AG04449 (cell line): Measurements from ENCODE around the gene RACGAP1.

Source experiments
- CTCF ChIA-PET: fragments of 350-600 bp; formaldehyde crosslinking; extraction: SDS; loops from one replicate; lab custom pipeline; 2021; ENCODE audit warnings: antibody characterized with exemption; lab: Yijun Ruan, JAX
- POLR2A ChIA-PET: fragments of 400-600, 350-600 bp; formaldehyde crosslinking; extraction: SDS; loops from one replicate; lab custom pipeline; 2020; ENCODE audit warnings: antibody characterized with exemption, inconsistent platforms; lab: Yijun Ruan, JAX
- DNase-seq: peaks from one replicate; pipeline ENCODE4 v3.0.0-alpha.2; 2010; ENCODE audit warnings: low read depth, low spot score
- H3K4me3 ChIP-seq: 2 replicates; pipeline ENCODE4 v1.5.1; 2011; ENCODE audit warnings: low read depth, mild to moderate bottlenecking, control low read depth, low read length
- CTCF ChIP-seq: IDR thresholded peaks from one replicate; pipeline ENCODE4 v1.5.1; 2011; ENCODE audit warnings: mild to moderate bottlenecking, moderate library complexity, low read length, control low read depth, inconsistent platforms; ENCODE audit not compliant: insufficient read depth; ENCODE audit errors: missing control alignments

Gene RACGAP1

DNA sequence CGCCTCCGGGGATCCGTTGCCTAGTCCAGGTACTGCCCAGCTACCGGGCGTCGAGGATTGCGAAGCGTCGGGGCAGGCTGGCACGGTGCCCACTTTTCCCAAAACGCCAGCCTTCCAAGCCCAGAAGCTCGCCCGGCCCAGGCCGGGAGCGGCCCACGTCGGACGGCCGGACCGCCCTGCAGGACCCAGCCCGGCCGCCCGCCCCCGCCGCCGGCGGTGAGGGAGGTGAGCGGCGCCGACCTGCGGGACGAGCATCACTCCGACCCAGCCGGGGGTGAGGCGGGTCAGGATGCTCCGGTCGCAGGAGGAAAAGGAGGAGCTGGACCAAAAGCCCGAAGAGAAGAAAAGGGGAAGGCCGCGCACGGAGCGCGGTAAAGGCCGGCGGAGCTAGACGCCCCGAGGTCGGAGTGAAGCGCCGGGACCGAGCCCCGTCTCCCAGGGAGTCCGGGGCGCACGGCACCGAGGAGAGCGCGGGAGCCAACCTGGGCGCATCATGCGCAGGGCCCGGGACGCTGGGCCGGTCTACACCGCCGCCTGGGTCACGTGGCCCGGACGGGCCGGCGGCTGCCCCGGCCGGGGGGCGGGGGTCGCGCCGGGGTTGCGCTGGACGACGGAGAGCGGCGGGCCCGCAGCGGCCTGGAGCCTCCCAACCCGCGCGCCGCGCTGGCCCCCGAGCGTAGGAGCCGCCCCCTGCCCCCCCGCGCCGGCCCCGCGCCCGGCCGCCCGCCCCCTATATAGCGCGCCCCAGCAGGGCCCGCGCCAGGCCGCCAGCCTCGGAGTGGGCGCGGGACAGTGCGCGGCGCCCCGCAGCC lies 64.0 kb downstream of the RACGAP1 start, which contains the start of gene AQP5:
Gene AQP5, plus strand, starts transcription at position 762 of the 812 bp plus-strand sequence. CDS start 146 bp downstream, outside the sequence.
- peak within 1 kb of the TSS; percentile 34 for H3K4me3 ChIP-seq
- CTCF ChIA-PET, result interaction anchor here (1.1 to 26.8 kb wide), 8 partner anchors 7 to 108 kb away, joined by 3 to 1042 read pairs (median 30); partner anchors contain the start of genes AQP2 and AQP6
- no peak for TF ChIP-seq CTCF
- POLR2A ChIA-PET, result interaction anchor here (0.9 kb wide), 1 partner anchor 12 kb away, joined by 3 read pairs; no protein-coding TSS in a partner anchor
- DNase-seq, result no peak

DNA sequence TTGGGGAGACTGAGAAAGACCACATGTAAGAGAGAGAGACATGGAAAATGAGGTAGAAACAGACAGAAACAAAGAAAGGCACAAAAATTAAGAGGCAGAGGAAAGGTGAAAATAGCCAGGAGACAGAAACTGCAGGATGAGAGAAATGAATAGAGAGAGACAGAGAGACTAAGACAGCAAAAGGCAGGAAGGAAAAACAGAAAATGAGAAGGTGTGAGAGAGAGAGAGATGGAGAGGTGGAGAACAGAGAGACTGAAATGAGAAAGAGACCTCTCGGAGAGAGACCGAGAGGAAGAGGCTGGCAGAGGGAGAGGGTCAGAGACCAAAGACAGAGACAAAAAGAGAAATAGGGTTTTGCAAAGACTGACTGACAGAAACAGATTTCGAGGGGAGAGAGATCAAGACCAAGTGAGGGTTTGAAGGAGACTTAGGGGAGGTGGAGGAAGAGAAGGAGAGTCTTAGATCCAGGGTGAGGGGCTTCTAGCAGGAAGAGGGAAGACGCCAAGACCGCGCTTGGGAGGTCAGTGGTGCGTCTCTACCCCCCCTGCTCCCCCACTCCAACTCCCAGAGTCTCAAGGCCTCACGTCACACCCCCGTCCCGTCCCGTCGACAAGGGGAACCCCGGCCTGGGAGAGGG lies 64.7 kb downstream of the RACGAP1 start:
- ChIA-PET CTCF (interaction anchor here (1.1 to 26.8 kb wide), 10 partner anchors 7 to 111 kb away, joined by 3 to 1042 read pairs (median 9); partner anchors contain the start of genes AQP2 and AQP6), POLR2A (interaction anchor here (0.9 kb wide), 1 partner anchor 11 kb away, joined by 3 read pairs; no protein-coding TSS in a partner anchor)
- no peak for TF ChIP-seq CTCF
- DNase-seq, result no peak
- H3K4me3 ChIP-seq, result no peak overlapping the region

- no peak overlapping the region for H3K4me3 ChIP-seq
- TF ChIP-seq CTCF, result no peak
- POLR2A ChIA-PET, result no interaction called here
- CTCF ChIA-PET, result interaction anchor here (0.8 to 11.1 kb wide), 19 partner anchors 8 to 183 kb away, joined by 3 to 122 read pairs (median 4); partner anchors contain the start of genes AQP2 and AQP6
- no peak for DNase-seq
Observed at GRCh38 chr12:49959685-49960473, 65.4 kb downstream of the RACGAP1 start.

GRCh38 chr12:49957570-49957967 lies 67.7 kb downstream of the RACGAP1 start:
- TF ChIP-seq CTCF, result no peak
- no peak overlapping the region for H3K4me3 ChIP-seq
- ChIA-PET POLR2A (no interaction called here), CTCF (interaction anchor here (1.0 to 11.1 kb wide), 5 partner anchors 10 to 98 kb away, joined by 3 to 122 read pairs (median 22); no protein-coding TSS in a partner anchor)
- no peak for DNase-seq

DNA sequence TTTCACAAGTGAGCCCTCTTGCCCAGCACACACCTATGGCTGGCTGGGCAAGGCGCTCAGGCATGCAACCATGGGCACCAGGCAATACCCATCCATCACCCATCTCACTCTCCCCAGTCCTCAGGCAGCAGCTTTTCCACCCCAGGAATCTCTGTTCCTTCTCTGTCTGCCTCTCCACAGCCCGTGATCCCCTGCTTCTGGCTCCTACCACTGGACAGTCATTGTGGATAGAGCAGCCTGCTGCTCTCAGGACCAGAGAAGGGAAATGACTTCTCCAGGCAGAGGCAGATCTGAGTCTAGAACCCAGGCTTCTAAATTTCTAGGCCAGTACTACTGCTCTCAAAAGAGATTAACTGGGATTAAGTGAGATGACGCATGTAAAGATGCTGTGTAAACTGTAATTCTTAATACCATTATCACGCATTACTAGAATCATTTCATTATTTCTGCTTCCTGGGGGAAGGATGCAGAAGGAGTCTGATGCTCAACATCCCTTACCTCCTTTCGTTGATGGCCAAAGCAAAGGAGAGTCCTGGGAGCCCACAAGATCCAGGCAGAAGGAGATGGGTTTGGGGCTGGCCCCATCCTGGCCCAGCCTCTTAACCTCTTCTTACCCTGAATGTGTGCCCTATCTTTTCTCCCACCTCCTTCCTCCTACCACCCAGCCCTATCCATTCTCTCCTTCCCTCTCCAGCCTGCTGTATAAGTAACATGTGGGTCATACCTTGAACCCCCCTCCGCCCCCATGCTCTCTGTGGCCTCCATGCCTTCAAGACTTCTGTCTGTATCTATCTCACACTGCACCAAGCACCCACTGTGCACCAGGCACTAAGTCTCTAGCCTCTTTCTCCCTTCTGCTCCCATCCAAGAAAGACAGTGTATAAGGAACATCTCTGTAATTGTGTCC lies 68.4 kb downstream of the RACGAP1 start:
- DNase-seq, result no peak
- CTCF ChIA-PET, result interaction anchor here (1.0 to 11.1 kb wide), 7 partner anchors 10 to 89 kb away, joined by 3 to 122 read pairs (median 8); no protein-coding TSS in a partner anchor
- POLR2A ChIA-PET, result no interaction called here

More for the DNA sequence above, 68.4 kb downstream of the RACGAP1 start:
- H3K4me3 ChIP-seq, result no peak overlapping the region
- TF ChIP-seq CTCF, result no peak
